Cardiac muscle cell (in vitro differentiated cells and primary cell): ENCODE data around the gene BCAR3. TPM values are rescaled to one million over a fixed set of nuclear protein-coding genes. Genes with fewer than 3 reads are reported as not detected.

Source experiments
- DNase-seq, 2 donors: peaks; one replicate each; pipeline versions ENCODE4 v3.0.0 to v3.0.0-alpha.2; 2010 to 2017; ENCODE audit warnings: low read depth in 1 of 2, low spot score in 1 of 2
- H3K27ac ChIP-seq: fragments of 200-600 bp; sonication (generic); 2 replicates; pipeline ENCODE4 v1.5.1; 2016
- H3K27me3 ChIP-seq: fragments of 200-600 bp; sonication (generic); 2 replicates; pipeline ENCODE4 v1.6.0; 2016; ENCODE audit warnings: control low read depth
- H3K36me3 ChIP-seq: fragments of 200-600 bp; sonication (generic); 2 replicates; pipeline ENCODE4 v1.5.1; 2016; ENCODE audit warnings: control low read depth
- H3K4me1 ChIP-seq: fragments of 200-600 bp; sonication (generic); 2 replicates; pipeline ENCODE4 v1.8.1; 2017; ENCODE audit warnings: low read depth, mild to moderate bottlenecking, mixed run types
- H3K4me3 ChIP-seq: fragments of 200-600 bp; sonication (generic); 2 replicates; pipeline ENCODE4 v1.5.1; 2016; ENCODE audit warnings: mild to moderate bottlenecking
- H3K9me3 ChIP-seq: fragments of 200-600 bp; sonication (generic); 2 replicates; pipeline ENCODE4 v1.5.1; 2017; ENCODE audit warnings: low read depth, mild to moderate bottlenecking, control low read depth
- CTCF ChIP-seq: IDR thresholded peaks from 2 replicates; pipeline ENCODE4 v1.5.1; 2012; ENCODE audit warnings: low read depth, mild to moderate bottlenecking, low read length
- polyA plus RNA-seq: library from polyadenylated mRNA; unstranded; fragments of >200 nt; fragmentation: Nextera tagmentation; extraction: Ambion mirVana; gene quantifications from 2 replicates; pipeline ENCODE4 v1.2.1, GENCODE V29; 2016
- total RNA-seq: library from RNA; depleted of rRNA; stranded (reverse); fragments of >200 nt; gene quantifications from 2 replicates; pipeline ENCODE4 v1.2.3, GENCODE V29; 2016

BCAR3 gene
- total and polyA plus RNA-seq, 2 experiments from 2014 or later = 1.5 to 4.5 TPM

GRCh38 chr1:93575621-93576284, 105.9 kb downstream of the BCAR3 start:
- no peak for DNase-seq

GRCh38 chr1:93574991-93575390, 106.6 kb downstream of the BCAR3 start:
- Histone ChIP-seq H3K4me1 (no peaks in the 10 kb centered on the region), H3K36me3 (no peaks in the 10 kb centered on the region), H3K27ac (no peak overlapping the region), H3K4me3 (no peak overlapping the region), H3K9me3 (no peaks in the 10 kb centered on the region), H3K27me3 (peaks cover 72% of the 10 kb centered on the region)
- DNase-seq = no peak
- no peak for TF ChIP-seq CTCF

More at GRCh38 chr1:93575621-93576284, 105.9 kb downstream of the BCAR3 start:
- H3K27ac ChIP-seq = no peak overlapping the region
- no peak for TF ChIP-seq CTCF
- H3K4me1 ChIP-seq = no peaks in the 10 kb centered on the region
- H3K27me3 ChIP-seq = peaks cover 75% of the 10 kb centered on the region
- no peaks in the 10 kb centered on the region for H3K36me3 ChIP-seq
- no peaks in the 10 kb centered on the region for H3K9me3 ChIP-seq
- H3K4me3 ChIP-seq = no peak overlapping the region

GRCh38 chr1:93574511-93574910, 107.1 kb downstream of the BCAR3 start:
- no peak overlapping the region for H3K4me3 ChIP-seq
- no peaks in the 10 kb centered on the region for H3K36me3 ChIP-seq
- H3K4me1 ChIP-seq = no peaks in the 10 kb centered on the region
- DNase-seq = no peak
- no peak overlapping the region for H3K27ac ChIP-seq
- no peaks in the 10 kb centered on the region for H3K9me3 ChIP-seq
- H3K27me3 ChIP-seq = peaks cover 67% of the 10 kb centered on the region
- TF ChIP-seq CTCF = no peak

- Histone ChIP-seq H3K4me1 (no peaks in the 10 kb centered on the region), H3K4me3 (no peak overlapping the region), H3K36me3 (no peaks in the 10 kb centered on the region), H3K9me3 (no peaks in the 10 kb centered on the region), H3K27me3 (peaks cover 62% of the 10 kb centered on the region), H3K27ac (no peak overlapping the region)
- no peak for TF ChIP-seq CTCF
- DNase-seq = no peak
Measured at GRCh38 chr1:93573940-93574469, 107.6 kb downstream of the BCAR3 start.

- no peak for DNase-seq
- TF ChIP-seq CTCF = no peak
- Histone ChIP-seq H3K27ac (no peak overlapping the region), H3K4me1 (no peaks in the 10 kb centered on the region), H3K9me3 (no peaks in the 10 kb centered on the region), H3K36me3 (no peaks in the 10 kb centered on the region), H3K4me3 (no peak overlapping the region), H3K27me3 (peaks cover 41% of the 10 kb centered on the region)
Measured at GRCh38 chr1:93571623-93572310, 109.9 kb downstream of the BCAR3 start.
